GM12874 (cell line): ENCODE measurements around the gene LGI2.

Experiments
- TF ChIP-seq, protein P1 (sequence below): IDR thresholded peaks from 2 replicates; pipeline ENCODE4 v1.5.1; 2011; ENCODE audit warnings: low read depth, mild to moderate bottlenecking, control low read depth, low read length, moderate library complexity; ENCODE audit not compliant: insufficient read depth

Gene LGI2

DNA sequence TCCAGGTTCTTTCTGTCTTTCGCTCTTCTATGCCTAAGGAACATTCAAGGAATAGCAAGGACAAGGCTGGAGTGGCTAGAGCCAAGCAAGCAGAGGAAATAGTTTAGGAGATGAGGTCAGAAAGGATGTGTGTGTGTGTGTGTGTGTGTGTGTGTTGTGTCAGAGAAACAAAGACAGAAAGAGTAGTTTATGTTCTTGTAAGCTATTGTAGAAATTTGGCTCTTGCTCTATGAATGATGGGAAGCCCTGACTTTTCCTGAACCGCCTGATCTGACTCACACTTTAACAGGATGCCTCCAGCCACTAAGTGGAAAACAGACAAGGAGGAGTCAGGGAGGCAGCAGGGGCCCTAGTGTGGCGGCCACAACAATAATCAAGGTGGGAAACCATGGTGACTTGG, 39.7 kb downstream of the LGI2 start:
- TF ChIP-seq, protein P1, sequence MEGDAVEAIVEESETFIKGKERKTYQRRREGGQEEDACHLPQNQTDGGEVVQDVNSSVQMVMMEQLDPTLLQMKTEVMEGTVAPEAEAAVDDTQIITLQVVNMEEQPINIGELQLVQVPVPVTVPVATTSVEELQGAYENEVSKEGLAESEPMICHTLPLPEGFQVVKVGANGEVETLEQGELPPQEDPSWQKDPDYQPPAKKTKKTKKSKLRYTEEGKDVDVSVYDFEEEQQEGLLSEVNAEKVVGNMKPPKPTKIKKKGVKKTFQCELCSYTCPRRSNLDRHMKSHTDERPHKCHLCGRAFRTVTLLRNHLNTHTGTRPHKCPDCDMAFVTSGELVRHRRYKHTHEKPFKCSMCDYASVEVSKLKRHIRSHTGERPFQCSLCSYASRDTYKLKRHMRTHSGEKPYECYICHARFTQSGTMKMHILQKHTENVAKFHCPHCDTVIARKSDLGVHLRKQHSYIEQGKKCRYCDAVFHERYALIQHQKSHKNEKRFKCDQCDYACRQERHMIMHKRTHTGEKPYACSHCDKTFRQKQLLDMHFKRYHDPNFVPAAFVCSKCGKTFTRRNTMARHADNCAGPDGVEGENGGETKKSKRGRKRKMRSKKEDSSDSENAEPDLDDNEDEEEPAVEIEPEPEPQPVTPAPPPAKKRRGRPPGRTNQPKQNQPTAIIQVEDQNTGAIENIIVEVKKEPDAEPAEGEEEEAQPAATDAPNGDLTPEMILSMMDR = no peak

DNA sequence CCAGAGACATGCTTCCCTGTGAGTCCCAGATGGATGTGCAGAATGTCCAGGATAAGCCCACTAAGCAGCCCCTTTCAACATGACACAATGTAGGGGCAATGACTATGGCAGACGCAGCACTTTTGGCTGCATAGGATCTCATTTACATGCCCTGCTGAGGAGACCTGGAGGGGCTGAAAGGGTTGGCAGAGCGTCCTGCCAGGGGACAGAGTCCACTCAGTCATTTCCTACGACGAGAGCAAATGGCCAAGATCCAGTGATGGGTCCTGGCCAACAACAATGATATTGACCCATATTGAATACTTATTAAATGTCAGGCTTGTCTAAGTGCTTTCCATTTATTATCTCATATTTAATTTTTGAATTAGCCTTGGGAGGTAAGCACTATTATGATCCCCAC, 41.4 kb downstream of the LGI2 start:
- TF ChIP-seq, protein P1 = no peak

DNA sequence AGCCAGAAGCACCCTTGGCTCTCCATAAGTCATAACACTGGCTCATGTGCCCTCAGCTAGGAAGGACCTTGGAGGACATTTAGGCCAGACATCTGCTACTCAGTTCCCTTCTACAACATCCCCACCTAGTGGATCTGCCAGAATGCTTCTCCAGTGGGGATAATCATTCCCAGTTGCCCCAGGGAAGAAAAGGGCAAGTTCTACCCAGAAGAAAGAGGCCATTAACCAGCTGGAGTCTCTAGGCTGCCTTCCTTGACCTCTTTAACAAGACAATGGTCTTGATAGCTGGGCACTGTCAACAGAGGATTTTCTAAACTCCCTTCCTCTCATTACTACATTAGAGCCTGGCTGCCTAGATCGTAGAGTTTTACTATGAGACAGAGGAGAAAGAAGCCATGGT, 42.0 kb downstream of the LGI2 start:
- TF ChIP-seq, protein P1 = no peak

DNA sequence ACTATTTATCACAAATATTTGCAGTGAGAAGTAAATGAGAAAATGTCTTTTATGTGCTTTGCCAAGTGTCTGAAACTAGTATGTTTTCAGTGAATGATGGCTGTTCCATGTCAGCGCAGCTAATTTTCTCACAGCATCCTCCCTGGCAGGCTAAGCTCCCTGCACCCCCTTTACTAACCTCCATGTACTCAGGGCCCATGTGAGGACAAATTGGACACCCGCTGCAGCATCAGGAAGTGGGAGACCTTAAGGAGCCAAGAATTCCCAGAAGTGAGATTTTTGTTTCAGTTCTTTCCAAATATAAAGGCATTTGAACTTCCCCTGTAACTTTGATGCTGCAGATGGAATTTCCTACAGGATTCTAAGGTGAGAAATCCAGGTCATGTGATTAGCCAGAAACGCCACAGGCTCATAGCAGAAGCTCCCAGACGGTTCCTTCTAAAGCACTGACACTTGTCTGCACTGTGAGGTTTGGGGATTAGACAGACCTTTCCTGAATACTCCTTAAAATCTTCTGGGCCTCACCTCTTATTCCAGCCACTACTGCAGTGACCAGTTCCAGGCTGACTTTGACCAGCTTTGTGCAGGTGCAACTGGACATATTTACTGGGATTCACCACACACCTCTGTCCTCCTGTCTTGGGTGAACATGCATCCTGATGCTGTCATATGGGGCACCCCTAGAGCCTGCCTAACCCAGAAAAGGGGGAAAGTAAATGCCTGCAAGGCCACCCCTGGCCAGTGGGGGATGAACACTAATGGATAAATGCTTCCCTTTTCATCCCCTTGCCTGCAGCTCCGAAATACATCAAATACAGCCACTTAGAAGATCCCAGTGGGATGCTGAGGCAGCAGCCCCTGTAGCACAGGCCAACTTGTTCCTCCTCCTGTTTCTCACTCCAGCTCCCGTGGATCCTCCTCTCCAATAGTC, 45.9 kb downstream of the LGI2 start:
- TF ChIP-seq, protein P1 = no peak

DNA sequence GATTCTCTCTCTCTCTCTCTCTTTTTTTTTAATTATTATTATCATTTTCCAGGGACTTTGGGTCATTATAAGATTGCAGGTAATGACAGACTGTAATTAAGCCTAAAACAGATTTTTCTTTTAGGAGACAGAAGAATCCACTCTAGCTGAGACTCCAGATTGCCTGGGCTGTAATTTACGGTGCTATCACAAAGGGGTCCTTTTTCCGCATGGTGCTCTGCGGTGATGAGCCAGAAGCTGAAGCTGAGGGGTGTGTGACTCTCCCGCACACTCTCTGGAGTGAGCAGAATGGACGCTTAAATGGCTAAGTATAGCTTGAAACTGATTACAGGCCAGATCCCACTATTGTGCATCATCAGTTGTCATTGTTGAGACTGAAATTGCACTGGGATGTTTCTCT, 50.0 kb downstream of the LGI2 start:
- TF ChIP-seq, protein P1 = no peak

DNA sequence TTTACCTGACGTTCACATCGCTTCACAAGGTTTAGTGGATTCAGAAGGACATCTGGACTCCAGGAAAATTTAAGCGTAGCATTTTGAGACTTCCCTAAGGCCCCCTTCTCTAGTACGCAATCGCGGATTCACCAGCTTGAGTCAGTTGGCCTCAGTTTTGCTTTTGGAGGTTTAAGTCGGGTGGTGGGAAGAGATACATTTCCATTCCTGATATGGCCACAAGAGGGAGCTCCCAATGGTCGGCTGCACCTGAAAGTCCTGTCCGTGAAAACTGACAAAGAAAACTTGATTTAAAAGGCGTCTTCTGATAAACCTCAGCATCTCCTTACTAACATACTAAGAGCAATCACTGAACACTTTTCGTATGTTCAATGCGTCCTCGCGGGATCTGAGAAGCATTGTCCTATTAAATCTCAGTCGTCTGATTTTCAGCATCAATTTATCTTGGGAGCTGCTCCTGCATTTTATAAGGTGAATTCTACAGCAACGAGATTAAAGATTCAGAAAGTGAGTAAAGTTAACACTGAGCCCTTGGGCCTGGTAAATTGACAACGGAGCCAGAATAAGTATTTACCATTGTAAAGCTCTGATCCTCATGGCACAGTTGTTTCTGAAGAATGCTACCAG, 50.6 kb downstream of the LGI2 start:
- TF ChIP-seq, protein P1 = peak; percentile 85

DNA sequence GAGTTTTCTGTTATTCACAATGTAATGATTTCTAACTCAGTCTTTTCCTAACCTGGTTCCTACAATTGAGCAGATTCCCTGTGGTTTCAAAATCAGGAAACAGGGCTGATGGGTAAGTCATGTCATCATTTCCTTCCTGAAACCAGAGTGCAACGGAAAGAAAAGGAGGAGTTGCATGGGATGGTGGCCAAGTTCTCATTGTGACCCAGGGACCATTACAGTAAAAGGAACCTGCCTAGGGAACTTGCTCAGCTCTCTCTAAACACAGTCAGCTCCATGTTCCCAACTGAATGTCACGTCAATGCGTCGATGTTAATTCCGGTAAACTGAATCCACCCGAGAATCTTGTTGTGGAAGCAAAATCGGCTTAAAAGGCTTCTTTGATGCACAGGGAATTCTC, 51.2 kb downstream of the LGI2 start:
- TF ChIP-seq, protein P1 = no peak
